ENCODE measurements around the gene CLNK.
"Not testable (repeated sequence)": the region's sequence is repeated elsewhere in the genome, so short reads cannot be mapped to it uniquely, and the experiment has no call there.

The CLNK gene

GRCh38 chr4:10577508-10578426 lies 106.8 kb downstream of the CLNK start:
- DNase-seq (ENCODE audit: low read depth in 2 of 2): no peak

- DNase-seq (ENCODE audit: low read depth in 2 of 2): no peak
Observed at GRCh38 chr4:10577018-10577417, 107.5 kb downstream of the CLNK start.

GRCh38 chr4:10576236-10576635 lies 108.3 kb downstream of the CLNK start:
- DNase-seq (ENCODE audit: low read depth in 2 of 2): no peak

- no peak for DNase-seq (ENCODE audit: low read depth in 2 of 2)
Observed at GRCh38 chr4:10575414-10575813, 109.2 kb downstream of the CLNK start.

GRCh38 chr4:10574553-10574952 lies 110.0 kb downstream of the CLNK start:
- not testable (repeated sequence) for DNase-seq (ENCODE audit: low read depth in 2 of 2)

- DNase-seq (ENCODE audit: low read depth in 2 of 2): no peak
Observed at GRCh38 chr4:10571909-10572308, 112.7 kb downstream of the CLNK start.

GRCh38 chr4:10569491-10569890 lies 115.1 kb downstream of the CLNK start:
- no peak for DNase-seq (ENCODE audit: low read depth in 2 of 2)

- DNase-seq (ENCODE audit: low read depth in 2 of 2): no peak
Observed at GRCh38 chr4:10567766-10568165, 116.8 kb downstream of the CLNK start.

GRCh38 chr4:10565166-10565780 lies 119.3 kb downstream of the CLNK start:
- no peak for DNase-seq (ENCODE audit: low read depth in 2 of 2)

GRCh38 chr4:10554694-10555093 lies 129.9 kb downstream of the CLNK start:
- peak in 1 of 2 donors; percentile 19 for DNase-seq (ENCODE audit: low read depth in 2 of 2)

GRCh38 chr4:10554121-10554520 lies 130.4 kb downstream of the CLNK start:
- no peak for DNase-seq (ENCODE audit: low read depth in 2 of 2)

- DNase-seq (ENCODE audit: low read depth in 2 of 2): no peak
Observed at GRCh38 chr4:10552591-10553280, 131.8 kb downstream of the CLNK start.

GRCh38 chr4:10535912-10536311 lies 148.7 kb downstream of the CLNK start:
- no peak for DNase-seq (ENCODE audit: low read depth in 2 of 2)

- no peak for DNase-seq (ENCODE audit: low read depth in 2 of 2)
Observed at GRCh38 chr4:10534820-10535219, 149.7 kb downstream of the CLNK start.

GRCh38 chr4:10532155-10532554 lies 152.4 kb downstream of the CLNK start:
- DNase-seq (ENCODE audit: low read depth in 2 of 2): no peak

GRCh38 chr4:10530137-10530786 lies 154.3 kb downstream of the CLNK start:
- DNase-seq (ENCODE audit: low read depth in 2 of 2): no peak

- DNase-seq (ENCODE audit: low read depth in 2 of 2): no peak
Observed at GRCh38 chr4:10529291-10530136, 155.1 kb downstream of the CLNK start.

- no peak for DNase-seq (ENCODE audit: low read depth in 2 of 2)
Observed at GRCh38 chr4:10527438-10527837, 157.1 kb downstream of the CLNK start.

GRCh38 chr4:10526429-10527222 lies 157.9 kb downstream of the CLNK start:
- DNase-seq (ENCODE audit: low read depth in 2 of 2): no peak

GRCh38 chr4:10524196-10524833 lies 160.3 kb downstream of the CLNK start:
- no peak for DNase-seq (ENCODE audit: low read depth in 2 of 2)

Measured in stimulated activated CD4-positive, alpha-beta T cell treated with anti-CD3 and anti-CD28 coated beads, Interleukin-1b, Interleukin-23, amount 100 ng/mL, for 1 hour (primary cell).